Embryonic facial prominence (tissue), 1 donor: ENCODE data around the gene PRSS1.
"Not testable (repeated sequence)": the region's sequence is repeated elsewhere in the genome, so short reads cannot be mapped to it uniquely, and the experiment has no call there.

ENCODE experiments used
- DNase-seq: peaks from one replicate; pipeline ENCODE4 v3.0.0-alpha.2; 2016; ENCODE audit errors: extremely low spot score

Gene PRSS1

GRCh38 chr7:142746264-142746663, 3.0 kb upstream of the PRSS1 start:
- no peak for DNase-seq

- DNase-seq: not testable (repeated sequence)
Measured at GRCh38 chr7:142748410-142748809, 862 bp upstream of the PRSS1 start.

DNA sequence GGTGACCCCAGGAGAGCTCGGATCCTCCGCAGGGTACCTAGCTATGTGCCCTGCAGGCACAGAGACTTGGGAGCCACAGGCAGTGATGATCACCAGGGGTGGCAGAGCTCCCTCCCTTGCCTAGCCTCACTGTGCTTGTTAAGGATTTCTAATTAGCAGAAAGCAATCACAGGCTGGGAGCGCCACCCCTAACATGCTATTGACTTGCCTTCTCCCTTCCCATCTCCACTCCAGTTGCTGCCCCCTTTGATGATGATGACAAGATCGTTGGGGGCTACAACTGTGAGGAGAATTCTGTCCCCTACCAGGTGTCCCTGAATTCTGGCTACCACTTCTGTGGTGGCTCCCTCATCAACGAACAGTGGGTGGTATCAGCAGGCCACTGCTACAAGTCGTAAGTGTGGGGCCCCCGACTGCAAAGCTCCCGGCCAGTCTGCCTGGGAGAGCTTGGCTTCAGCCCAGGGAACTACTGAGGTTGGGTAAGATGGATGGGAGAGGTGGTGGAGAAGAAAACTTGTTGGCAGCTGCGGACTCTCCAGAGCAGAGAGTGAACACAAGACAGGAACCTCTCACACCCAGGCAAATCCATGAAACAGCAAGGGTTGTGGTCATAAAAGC, 1.2 kb downstream of the PRSS1 start:
- no peak for DNase-seq

DNA sequence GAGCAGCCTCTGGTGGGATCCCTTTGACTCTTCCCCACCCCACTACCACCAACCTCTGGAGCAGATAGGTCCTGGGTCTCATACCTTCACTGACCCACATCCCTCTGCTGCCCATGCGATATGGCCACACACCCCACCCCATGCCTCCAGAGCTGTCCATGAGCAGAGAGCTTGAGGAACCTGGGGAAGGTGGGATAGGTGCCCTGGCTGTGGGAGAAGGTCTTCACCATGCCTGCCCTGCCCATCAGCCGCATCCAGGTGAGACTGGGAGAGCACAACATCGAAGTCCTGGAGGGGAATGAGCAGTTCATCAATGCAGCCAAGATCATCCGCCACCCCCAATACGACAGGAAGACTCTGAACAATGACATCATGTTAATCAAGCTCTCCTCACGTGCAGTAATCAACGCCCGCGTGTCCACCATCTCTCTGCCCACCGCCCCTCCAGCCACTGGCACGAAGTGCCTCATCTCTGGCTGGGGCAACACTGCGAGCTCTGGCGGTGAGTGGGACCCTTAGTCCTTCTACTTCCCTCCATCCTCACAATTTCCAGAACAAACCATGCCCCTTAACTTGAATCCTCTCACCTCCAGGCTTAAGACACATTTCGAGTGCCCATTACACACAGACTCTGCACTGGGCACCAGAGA, 2.4 kb downstream of the PRSS1 start:
- DNase-seq: not testable (repeated sequence)

DNA sequence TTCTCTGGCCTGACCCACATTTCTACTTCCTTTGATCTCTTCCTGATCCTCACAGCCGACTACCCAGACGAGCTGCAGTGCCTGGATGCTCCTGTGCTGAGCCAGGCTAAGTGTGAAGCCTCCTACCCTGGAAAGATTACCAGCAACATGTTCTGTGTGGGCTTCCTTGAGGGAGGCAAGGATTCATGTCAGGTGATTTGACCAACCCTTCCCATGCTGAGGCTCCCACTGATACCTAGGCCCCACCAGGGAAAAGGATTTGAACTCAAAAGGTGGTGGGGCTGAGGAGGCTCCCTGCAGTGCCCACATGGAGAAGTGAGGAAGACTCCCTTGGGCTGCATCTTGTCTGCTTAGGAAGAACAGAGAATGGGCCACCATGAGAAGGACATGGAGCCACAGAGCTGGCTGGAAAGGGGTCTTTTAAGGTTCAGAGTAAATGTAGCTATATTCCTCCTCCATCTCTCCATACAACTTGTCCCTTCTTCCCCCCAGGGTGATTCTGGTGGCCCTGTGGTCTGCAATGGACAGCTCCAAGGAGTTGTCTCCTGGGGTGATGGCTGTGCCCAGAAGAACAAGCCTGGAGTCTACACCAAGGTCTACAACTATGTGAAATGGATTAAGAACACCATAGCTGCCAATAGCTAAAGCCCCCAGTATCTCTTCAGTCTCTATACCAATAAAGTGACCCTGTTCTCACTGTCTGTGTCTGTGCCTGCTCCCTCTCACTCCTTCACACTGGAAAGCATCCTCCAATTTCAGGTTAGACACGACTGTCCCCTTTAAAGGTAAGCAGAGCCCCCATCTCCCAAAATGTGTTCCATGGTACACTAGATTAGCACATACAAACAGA, 3.3 kb downstream of the PRSS1 start:
- no peak for DNase-seq

GRCh38 chr7:142753366-142753765, 4.1 kb downstream of the PRSS1 start:
- DNase-seq: no peak

DNA sequence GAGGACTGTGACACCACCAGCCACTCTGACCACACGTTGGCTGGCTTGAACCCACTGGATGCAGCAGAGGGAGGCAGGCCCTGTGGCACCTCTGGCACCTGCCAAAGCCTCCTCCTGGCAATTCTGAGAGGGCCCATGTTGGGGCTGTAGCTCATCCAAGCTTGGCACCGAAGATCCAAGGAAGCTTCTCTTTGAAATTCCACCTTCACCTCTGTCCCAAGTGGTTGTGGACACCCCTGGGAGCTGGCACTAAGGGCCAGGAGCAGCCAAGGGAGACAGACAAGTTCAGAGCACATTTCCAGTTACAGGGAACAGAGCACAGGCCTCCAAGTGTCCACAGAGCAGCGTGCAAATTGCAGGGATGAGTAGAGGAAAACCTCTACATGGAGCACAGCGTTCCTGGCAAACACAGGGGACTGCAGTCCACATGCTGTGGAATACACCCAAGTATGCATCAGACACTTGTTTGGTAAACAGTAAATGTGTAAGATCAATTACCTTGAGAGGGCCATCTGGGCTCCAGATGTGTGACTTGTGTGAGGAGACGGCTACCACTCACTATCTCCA, 4.7 kb downstream of the PRSS1 start:
- DNase-seq: not testable (repeated sequence)

DNA sequence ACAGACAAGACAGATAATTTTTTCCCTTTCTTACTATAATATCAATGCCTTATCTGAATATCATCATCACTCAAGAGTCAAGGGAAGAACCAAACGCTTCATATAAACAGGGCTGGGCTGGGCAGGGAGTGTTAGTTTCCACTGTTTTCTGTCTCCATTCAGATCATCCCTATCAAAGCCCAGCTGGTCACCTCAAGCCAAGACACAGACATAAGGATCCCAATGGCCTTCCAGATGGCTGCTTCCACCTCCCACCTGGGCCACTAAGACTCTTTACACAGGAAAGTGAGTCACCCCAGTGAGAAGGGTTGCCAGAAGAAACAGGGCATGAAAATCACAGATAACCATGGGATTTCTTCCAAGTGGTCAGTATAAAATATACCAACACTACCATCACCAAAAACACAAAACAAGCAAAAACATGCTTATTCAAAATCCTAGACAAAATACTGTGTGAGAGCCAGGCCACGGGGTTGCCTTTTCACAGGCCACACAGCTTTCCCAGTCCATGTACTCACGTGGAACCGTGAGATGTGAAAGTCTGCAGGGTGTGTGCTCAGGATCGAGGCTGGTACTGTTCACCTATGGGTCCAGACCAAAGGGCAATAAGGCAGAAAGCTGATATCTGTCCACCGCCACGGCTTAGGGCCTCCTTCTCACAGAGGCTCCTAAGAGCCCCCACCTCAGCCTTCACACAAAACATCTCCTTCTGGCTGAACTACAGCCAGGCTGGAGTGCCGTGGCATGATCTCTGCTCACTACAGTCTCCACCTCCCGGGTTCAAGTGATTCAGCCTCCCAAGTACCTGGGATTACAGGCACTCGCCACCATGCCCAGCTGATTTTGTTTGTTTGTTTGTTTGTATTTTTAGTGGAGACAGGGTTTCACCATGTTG, 5.7 kb downstream of the PRSS1 start:
- no peak for DNase-seq

- not testable (repeated sequence) for DNase-seq
Measured at GRCh38 chr7:142758312-142758711, 9.0 kb downstream of the PRSS1 start.

DNA sequence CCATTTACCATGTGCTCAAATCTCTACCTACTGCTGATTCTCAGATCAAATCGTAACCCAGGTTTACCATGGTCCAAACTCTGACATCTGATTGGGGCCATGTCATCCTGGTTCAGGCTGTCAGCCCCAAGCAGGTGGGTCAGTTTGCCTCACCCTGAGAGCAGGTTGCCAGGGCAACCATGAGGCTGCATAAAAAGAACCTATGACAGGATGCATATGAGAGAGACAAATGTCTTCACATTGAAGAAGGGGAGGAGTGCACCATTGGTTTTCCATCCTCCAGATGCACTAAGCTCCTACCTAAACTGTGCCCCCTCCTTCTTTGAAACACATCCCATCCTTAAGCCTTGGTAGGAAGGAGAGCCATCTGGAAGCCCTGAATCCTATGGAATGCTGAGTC, 10.2 kb downstream of the PRSS1 start:
- no peak for DNase-seq

GRCh38 chr7:142760071-142760642, 10.9 kb downstream of the PRSS1 start:
- no peak for DNase-seq

DNA sequence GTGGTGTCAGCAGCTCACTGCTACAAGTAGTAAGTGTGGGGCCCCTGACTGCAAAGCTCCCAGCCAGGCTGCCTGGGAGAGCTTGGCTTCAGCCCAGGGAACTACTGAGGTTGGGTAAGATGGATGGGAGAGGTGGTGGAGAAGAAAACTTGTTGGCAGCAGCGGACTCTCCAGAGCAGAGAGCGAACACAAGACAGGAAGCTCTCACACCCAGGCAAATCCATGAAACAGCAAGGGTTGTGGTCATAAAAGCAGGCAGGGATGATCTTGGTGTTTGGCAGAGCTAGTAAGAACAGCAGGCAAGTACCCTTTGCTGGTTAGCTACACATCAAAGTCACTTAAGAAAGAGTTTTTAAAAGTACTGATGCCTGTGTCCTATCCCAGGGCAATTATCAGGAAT, 12.3 kb downstream of the PRSS1 start:
- DNase-seq: not testable (repeated sequence)

GRCh38 chr7:142762104-142762503, 12.8 kb downstream of the PRSS1 start:
- no peak for DNase-seq

DNA sequence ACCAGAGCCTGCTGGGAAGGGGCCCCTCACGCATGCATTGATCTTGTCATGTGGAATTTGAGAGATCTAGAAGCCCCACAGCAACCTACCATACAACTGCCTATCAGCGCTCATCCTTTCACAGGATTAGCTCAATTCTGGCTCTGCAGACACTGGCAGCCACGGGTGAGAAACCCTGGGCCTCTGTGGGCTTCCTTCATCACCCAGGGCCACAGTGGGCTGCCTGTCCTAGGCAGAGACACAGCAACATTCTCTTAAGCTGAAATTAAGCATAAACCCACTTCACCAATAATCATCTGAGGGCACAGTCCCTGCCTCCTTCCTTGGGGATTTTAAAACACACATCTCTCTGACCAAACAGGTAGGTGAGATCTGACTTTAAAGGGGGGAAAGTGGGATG, 18.2 kb downstream of the PRSS1 start:
- DNase-seq: no peak

- no peak for DNase-seq
Measured at GRCh38 chr7:142767861-142768260, 18.6 kb downstream of the PRSS1 start.

- not testable (repeated sequence) for DNase-seq
Measured at GRCh38 chr7:142768885-142769284, 19.6 kb downstream of the PRSS1 start.

DNA sequence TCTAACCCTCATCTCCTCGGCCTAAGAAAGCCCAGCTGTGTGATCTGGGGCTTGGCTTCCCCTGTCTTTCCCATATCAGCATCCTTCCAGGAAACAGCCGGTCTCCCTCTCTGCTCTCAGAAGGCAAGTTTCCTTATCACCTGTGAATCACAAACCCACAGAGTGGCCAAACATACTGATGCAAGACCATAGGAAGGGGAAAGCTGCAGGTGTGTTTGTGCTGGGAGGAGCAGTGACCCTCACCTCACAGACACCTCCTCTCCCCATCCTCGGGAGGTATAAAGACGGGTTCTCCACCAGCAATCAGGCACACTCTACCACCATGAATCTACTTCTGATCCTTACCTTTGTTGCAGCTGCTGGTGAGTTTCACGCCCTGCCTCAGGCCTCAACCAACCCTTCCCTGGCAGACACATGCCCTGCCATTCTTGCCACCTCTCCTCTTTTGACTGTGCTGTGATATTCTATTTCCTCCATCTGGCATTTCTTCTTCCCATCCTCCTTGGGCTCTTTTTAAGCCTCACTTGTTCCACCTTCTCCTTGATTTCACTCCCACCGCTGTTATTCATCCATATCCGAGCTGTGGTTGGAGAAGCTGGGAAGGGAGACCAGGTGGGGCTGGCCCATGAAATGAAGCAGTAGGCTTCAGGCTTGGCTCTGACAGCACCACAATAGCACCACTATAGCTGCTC, 21.5 kb downstream of the PRSS1 start, which contains the start of gene PRSS2:
Gene PRSS2, plus strand, starts transcription at position 310 of the 692 bp plus-strand sequence. Its CDS starts 13 bp downstream, at position 323.
- no peak for DNase-seq

DNA sequence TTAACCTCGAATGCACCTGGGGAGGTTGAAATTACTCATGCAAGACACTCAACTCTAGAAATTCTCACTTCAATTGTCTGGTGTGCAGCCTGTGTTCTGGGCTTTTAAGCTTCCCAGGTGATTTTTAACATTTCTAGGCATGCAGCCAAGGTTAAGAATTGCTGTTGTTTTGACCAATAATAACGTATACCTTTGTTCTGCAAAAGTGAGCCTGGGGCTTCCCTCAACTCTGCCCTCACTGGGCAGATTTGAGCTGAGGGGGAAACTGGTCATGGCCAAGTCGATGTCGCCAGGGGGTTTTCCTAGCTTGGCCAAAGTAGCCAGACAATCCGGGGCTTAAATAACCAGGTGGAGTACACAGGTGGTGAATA, 22.1 kb downstream of the PRSS1 start:
- DNase-seq: no peak

GRCh38 chr7:142772051-142772450, 22.8 kb downstream of the PRSS1 start:
- DNase-seq: no peak

DNA sequence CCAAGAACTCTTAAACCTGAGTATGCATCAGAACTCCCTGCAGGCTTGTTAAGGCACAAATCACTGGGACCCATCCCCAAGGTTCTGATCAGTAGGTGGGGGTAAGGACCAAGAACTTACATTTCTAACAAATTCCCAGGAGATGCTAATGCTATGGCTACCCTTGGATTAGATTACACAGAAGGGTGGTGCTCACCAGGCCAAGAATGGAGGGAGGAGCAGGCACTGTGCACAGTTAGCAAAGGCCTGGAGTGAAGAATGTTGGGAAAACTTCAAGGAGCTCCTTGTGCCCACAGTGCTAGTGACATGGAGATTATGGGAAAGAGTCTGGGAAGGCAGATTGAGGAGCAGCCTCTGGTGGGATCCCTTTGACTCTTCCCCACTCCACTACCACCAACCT, 23.4 kb downstream of the PRSS1 start:
- DNase-seq: no peak
